SJCRH30 (cell line): ENCODE data around the gene NAE1. TPM values are rescaled to one million over a fixed set of nuclear protein-coding genes. Genes with fewer than 3 reads are reported as not detected.
"Not testable (repeated sequence)": the region's sequence is repeated elsewhere in the genome, so short reads cannot be mapped to it uniquely, and the experiment has no call there.

Experiments used
- DNase-seq, 2 experiments: peaks; one replicate each; pipeline ENCODE4 v3.0.0-alpha.2; 2015 to 2020
- H3K27ac ChIP-seq: fragments of 250-450 bp; sonication (Bioruptor Pico); 2 replicates; pipeline ENCODE4 v1.5.1; 2020; ENCODE audit warnings: mild to moderate bottlenecking, moderate library complexity
- H3K27me3 ChIP-seq: fragments of 250-450 bp; sonication (Bioruptor Pico); 2 replicates; pipeline ENCODE4 v1.5.1; 2020; ENCODE audit warnings: mild to moderate bottlenecking, moderate library complexity
- H3K36me3 ChIP-seq: fragments of 250-450 bp; sonication (Bioruptor Pico); 2 replicates; pipeline ENCODE4 v1.5.1; 2020; ENCODE audit warnings: mild to moderate bottlenecking, moderate library complexity
- H3K4me1 ChIP-seq: fragments of 250-450 bp; sonication (Bioruptor Pico); 2 replicates; pipeline ENCODE4 v1.5.1; 2020; ENCODE audit warnings: mild to moderate bottlenecking, moderate library complexity
- H3K4me3 ChIP-seq: fragments of 250-450 bp; sonication (Bioruptor Pico); 2 replicates; pipeline ENCODE4 v1.5.1; 2020; ENCODE audit warnings: mild to moderate bottlenecking, moderate library complexity
- H3K9me3 ChIP-seq: fragments of 250-450 bp; sonication (Bioruptor Pico); replicated peaks from 2 replicates; pipeline ENCODE4 v1.5.1; 2020; ENCODE audit warnings: mild to moderate bottlenecking, moderate library complexity
- total RNA-seq: library from RNA; depleted of rRNA; stranded (reverse); fragments of >200 nt; shearing (Covaris generic); gene quantifications from 2 replicates; pipeline ENCODE4 v1.2.3, GENCODE V29; 2014

Gene NAE1
- total RNA-seq, 1 experiment from 2014 or later, result 195 TPM

- Histone ChIP-seq H3K9me3 (no peaks in the 10 kb centered on the region), H3K36me3 (peaks cover 41% of the 10 kb centered on the region), H3K27ac (no peak within 1 kb of the TSS), H3K27me3 (no peaks in the 10 kb centered on the region), H3K4me3 (no peak within 1 kb of the TSS), H3K4me1 (0 out of 2 replicates have a peak, but pooled peaks cover 3% of the 10 kb centered on the region)
- no peak for DNase-seq
Measured at GRCh38 chr16:66801320-66802105, 29.3 kb downstream of the NAE1 start, which contains the start of gene TERB1. Gene TERB1, minus strand, starts transcription at chr16:66801584. Its CDS starts 4,786 bp downstream, at chr16:66796798.

DNA sequence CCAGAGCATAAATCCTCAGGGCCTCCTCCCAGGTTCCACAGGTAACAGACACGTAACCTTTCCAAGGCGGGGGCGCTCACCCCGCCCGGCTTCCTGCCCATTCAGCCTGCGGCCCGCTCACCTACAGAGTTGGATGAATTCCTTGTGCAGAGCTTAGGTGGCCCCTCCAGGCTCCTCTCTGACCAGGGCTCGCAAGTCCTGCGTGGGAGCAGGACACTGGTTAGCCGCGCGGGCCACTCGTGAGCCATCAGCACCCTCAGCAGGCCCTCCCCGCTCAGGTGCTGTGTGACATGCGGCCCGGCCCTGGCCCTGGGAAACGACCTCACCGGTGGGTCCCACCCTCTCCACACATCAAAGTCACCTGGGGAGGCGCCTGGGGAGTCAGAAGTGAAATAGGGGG lies 29.9 kb downstream of the NAE1 start:
- no peak overlapping the region for H3K4me3 ChIP-seq
- H3K9me3 ChIP-seq, result no peaks in the 10 kb centered on the region

DNA sequence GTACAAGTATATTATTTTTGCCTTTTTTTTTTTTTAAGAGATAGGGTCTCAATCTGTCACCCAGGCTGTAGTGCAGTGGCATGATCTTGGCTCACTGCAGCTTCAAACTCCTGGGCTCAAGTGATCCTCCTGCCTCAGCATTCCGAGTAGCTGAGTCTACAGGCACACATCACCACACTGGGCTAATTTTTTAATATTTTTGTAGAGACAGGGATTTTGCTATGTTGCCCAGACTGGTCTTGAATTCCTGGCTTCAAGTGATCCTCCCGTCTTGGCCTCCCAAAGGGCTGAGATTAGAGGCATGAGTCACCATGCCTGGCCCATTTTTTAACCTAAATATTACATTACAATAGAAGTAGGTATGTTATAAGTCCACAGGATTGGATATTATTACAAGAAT lies 32.6 kb downstream of the NAE1 start:
- no peak for DNase-seq
- Histone ChIP-seq H3K4me1 (no peaks in the 10 kb centered on the region), H3K27me3 (no peaks in the 10 kb centered on the region), H3K4me3 (no peak overlapping the region), H3K36me3 (peaks cover 8% of the 10 kb centered on the region), H3K9me3 (no peaks in the 10 kb centered on the region), H3K27ac (no peak overlapping the region)

More for the DNA sequence above, 29.9 kb downstream of the NAE1 start:
- Histone ChIP-seq H3K4me1 (0 out of 2 replicates have a peak, but pooled peaks cover 2% of the 10 kb centered on the region), H3K27ac (no peak overlapping the region), H3K27me3 (no peaks in the 10 kb centered on the region), H3K36me3 (peaks cover 34% of the 10 kb centered on the region)
- no peak for DNase-seq

DNA sequence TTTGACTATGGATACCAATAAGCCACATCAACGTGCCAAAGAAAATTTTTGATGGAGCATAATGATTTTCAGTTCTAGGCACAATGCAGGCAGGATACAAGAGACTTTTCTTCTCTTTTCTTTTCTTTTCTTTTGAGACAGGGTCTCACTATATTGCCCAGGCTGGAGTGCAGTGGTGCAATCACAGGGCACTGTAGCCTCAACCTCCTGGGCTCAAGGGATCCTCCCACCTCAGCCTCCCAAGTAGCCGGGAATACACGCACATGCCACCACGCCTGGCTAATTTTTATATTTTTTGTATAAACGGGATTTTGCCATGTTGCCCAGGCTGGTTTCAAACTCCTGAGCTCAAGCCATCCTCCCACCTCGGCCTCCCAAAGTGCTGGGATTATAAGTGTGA lies 36.8 kb downstream of the NAE1 start:
- DNase-seq, H3K9me3 ChIP-seq, H3K4me3 ChIP-seq, H3K27ac ChIP-seq, H3K36me3 ChIP-seq, H3K27me3 ChIP-seq, H3K4me1 ChIP-seq: not testable (repeated sequence)

GRCh38 chr16:66790130-66790733 lies 40.5 kb downstream of the NAE1 start:
- Histone ChIP-seq H3K36me3 (no peaks in the 10 kb centered on the region), H3K9me3 (no peaks in the 10 kb centered on the region), H3K4me3 (no peak overlapping the region), H3K27ac (no peak overlapping the region), H3K27me3 (no peaks in the 10 kb centered on the region), H3K4me1 (no peaks in the 10 kb centered on the region)
- DNase-seq, result no peak

DNA sequence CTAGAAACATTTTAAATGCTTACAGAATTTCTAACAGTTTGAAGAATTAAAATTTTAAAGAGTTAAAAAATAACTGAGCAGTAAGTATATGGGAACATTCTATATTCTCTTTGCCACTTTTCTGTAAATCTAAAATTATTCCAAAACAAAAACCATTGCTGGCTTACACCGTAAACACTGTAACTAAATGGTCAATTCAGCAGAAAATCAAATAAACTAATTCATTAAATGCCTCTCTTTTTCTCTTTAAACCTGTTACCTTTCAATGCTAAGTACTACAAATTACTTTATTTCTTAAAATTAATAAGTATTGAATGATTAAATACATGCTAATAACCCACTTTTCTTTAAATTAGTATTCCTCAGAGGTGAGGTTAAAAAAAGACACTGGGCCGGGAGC lies 43.3 kb downstream of the NAE1 start:
- Histone ChIP-seq H3K4me1 (no peaks in the 10 kb centered on the region), H3K9me3 (no peaks in the 10 kb centered on the region), H3K36me3 (no peaks in the 10 kb centered on the region), H3K27ac (no peak overlapping the region), H3K27me3 (no peaks in the 10 kb centered on the region), H3K4me3 (no peak overlapping the region)
- DNase-seq, result no peak

DNA sequence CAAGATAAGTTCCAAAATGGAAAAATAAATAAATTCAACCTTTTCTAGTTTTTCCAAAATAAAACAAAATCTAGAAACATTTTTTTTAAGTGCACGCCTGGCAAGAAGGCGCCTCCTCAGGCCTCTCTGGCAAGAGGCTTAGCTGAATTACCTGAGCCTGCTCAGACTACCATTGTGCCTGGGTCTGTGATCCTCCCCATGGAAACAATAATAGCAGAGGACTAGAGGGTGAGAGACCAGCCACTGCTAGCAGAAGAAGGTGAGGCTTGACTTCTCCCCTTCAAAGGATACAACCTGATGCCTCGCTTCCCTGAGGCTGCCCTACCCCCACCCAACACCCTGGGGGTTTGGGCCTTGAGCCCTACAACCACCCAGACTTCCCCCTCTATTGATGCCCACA lies 44.2 kb downstream of the NAE1 start:
- no peaks in the 10 kb centered on the region for H3K27me3 ChIP-seq
- no peak overlapping the region for H3K4me3 ChIP-seq
- DNase-seq, result no peak
- H3K4me1 ChIP-seq, result no peaks in the 10 kb centered on the region
- no peak overlapping the region for H3K27ac ChIP-seq
- no peaks in the 10 kb centered on the region for H3K9me3 ChIP-seq
- H3K36me3 ChIP-seq, result no peaks in the 10 kb centered on the region

GRCh38 chr16:66776457-66776856 lies 54.3 kb downstream of the NAE1 start:
- no peak overlapping the region for H3K27ac ChIP-seq
- H3K4me1 ChIP-seq, result no peaks in the 10 kb centered on the region
- no peaks in the 10 kb centered on the region; the same call in 1 of the 2 replicates for H3K9me3 ChIP-seq
- H3K4me3 ChIP-seq, result no peak overlapping the region
- H3K36me3 ChIP-seq, result no peaks in the 10 kb centered on the region
- no peak for DNase-seq
- H3K27me3 ChIP-seq, result no peaks in the 10 kb centered on the region

DNA sequence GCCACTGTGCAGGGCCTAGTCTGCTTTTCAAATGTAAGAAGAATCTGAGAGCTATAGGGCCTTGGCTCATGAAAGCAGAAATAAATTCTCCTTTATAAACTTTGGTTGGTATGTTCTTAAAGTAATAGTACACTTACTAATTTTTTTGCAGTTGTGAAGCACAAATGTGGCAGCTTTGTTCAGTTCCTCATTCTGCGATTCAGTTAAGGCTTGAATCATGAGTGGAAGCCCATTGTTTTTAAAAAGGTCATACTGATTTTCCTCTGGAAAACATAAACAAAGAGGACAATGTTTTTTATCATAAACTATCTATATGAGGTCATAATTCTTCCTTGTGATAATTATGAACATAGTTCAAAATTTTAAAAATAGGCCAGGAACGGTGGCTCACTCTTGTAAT lies 55.8 kb downstream of the NAE1 start:
- H3K27ac ChIP-seq, result no peak overlapping the region
- no peaks in the 10 kb centered on the region for H3K4me1 ChIP-seq
- peaks cover 3% of the 10 kb centered on the region; the same call in 1 of the 2 replicates for H3K27me3 ChIP-seq
- DNase-seq, result no peak
- H3K9me3 ChIP-seq, result no peaks in the 10 kb centered on the region; the same call in 1 of the 2 replicates
- no peak overlapping the region for H3K4me3 ChIP-seq
- no peaks in the 10 kb centered on the region for H3K36me3 ChIP-seq

- H3K27ac ChIP-seq, result no peak overlapping the region
- no peaks in the 10 kb centered on the region for H3K4me1 ChIP-seq
- no peak for DNase-seq
- no peaks in the 10 kb centered on the region for H3K27me3 ChIP-seq
- H3K36me3 ChIP-seq, result no peaks in the 10 kb centered on the region
- no peaks in the 10 kb centered on the region for H3K9me3 ChIP-seq
- no peak overlapping the region for H3K4me3 ChIP-seq
Measured at GRCh38 chr16:66758086-66758485, 72.7 kb downstream of the NAE1 start.

- Histone ChIP-seq H3K27me3 (no peaks in the 10 kb centered on the region), H3K9me3 (no peaks in the 10 kb centered on the region), H3K4me1 (peaks cover 10% of the 10 kb centered on the region; the same call in 1 of the 2 replicates), H3K36me3 (peaks cover 7% of the 10 kb centered on the region), H3K27ac (no peak overlapping the region), H3K4me3 (no peak overlapping the region)
- no peak for DNase-seq
Measured at GRCh38 chr16:66754819-66755218, 76.0 kb downstream of the NAE1 start.

DNA sequence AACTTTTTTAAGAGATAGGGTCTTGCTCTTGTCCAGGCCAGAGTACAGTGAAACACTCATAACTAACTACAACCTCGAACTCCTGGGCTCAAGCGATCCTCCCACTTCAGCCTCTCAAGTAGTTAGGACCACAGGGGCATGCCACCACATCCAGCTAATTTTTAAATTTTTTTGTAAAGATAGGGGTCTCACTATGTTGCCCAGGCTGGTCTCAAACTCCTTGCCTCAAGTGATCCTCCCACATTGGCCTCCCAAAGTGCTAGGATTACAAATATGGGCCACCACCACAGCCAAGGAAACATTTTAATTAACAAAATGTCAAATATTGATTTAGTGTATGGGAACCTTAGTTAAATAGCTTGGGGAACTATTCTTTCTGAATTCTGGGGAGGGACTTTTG lies 76.6 kb downstream of the NAE1 start:
- no peak overlapping the region for H3K4me3 ChIP-seq
- no peak overlapping the region for H3K27ac ChIP-seq
- H3K27me3 ChIP-seq, result no peaks in the 10 kb centered on the region
- peaks cover 14% of the 10 kb centered on the region for H3K36me3 ChIP-seq
- no peaks in the 10 kb centered on the region for H3K9me3 ChIP-seq
- no peak for DNase-seq
- peaks cover 11% of the 10 kb centered on the region; the same call in 1 of the 2 replicates for H3K4me1 ChIP-seq

GRCh38 chr16:66752958-66753357 lies 77.8 kb downstream of the NAE1 start:
- H3K36me3 ChIP-seq, result peaks cover 24% of the 10 kb centered on the region
- no peaks in the 10 kb centered on the region for H3K27me3 ChIP-seq
- no peak for DNase-seq
- H3K4me1 ChIP-seq, result peaks cover 11% of the 10 kb centered on the region; the same call in 1 of the 2 replicates
- no peak overlapping the region for H3K4me3 ChIP-seq
- H3K27ac ChIP-seq, result no peak overlapping the region
- H3K9me3 ChIP-seq, result no peaks in the 10 kb centered on the region
